DOHH2 (cell line): ENCODE data around the gene SP9.

Experiments used
- H3F3A ChIP-seq: fragments of 200-600 bp; sonication (generic), shearing (Covaris generic); 2 replicates; pipeline ENCODE4 v1.6.0; 2016; ENCODE audit warnings: antibody characterized with exemption, mild to moderate bottlenecking; ENCODE audit not compliant: control insufficient read depth, insufficient read depth
- H3K27ac ChIP-seq: fragments of 200-600 bp; sonication (generic); 2 replicates; pipeline ENCODE4 v1.5.1; 2014; ENCODE audit warnings: low read depth, mild to moderate bottlenecking, low read length, moderate library complexity
- H3K27me3 ChIP-seq: fragments of 200-600 bp; sonication (generic); 2 replicates; pipeline ENCODE4 v1.6.1; 2014; ENCODE audit warnings: mild to moderate bottlenecking, low read length, mixed read lengths; ENCODE audit not compliant: control insufficient read depth
- H3K36me3 ChIP-seq: fragments of 200-600 bp; sonication (generic); 2 replicates; pipeline ENCODE4 v1.6.1; 2014; ENCODE audit warnings: mild to moderate bottlenecking, low read length, moderate library complexity, mixed read lengths; ENCODE audit not compliant: control insufficient read depth
- H3K4me1 ChIP-seq: fragments of 200-600 bp; sonication (generic); 2 replicates; pipeline ENCODE4 v1.6.1; 2014; ENCODE audit warnings: mild to moderate bottlenecking, low read length, mixed read lengths; ENCODE audit not compliant: control insufficient read depth
- H3K4me2 ChIP-seq: fragments of 200-600 bp; sonication (generic); 2 replicates; pipeline ENCODE4 v1.6.0; 2014; ENCODE audit warnings: mild to moderate bottlenecking, low read length, moderate library complexity
- H3K4me3 ChIP-seq: fragments of 200-600 bp; sonication (generic); 2 replicates; pipeline ENCODE4 v1.5.1; 2014; ENCODE audit warnings: mild to moderate bottlenecking, low read length, mixed read lengths
- H3K79me2 ChIP-seq: fragments of 200-600 bp; sonication (generic); 2 replicates; pipeline ENCODE4 v1.6.1; 2014; ENCODE audit warnings: mild to moderate bottlenecking, low read length, mixed read lengths; ENCODE audit not compliant: control insufficient read depth
- H3K9me2 ChIP-seq: fragments of 200-600 bp; sonication (generic); replicated peaks from 2 replicates; pipeline ENCODE4 v1.6.1; 2014; ENCODE audit warnings: mild to moderate bottlenecking, low read length, mixed read lengths; ENCODE audit not compliant: control insufficient read depth
- H3K9me3 ChIP-seq: fragments of 200-600 bp; sonication (generic); 2 replicates; pipeline ENCODE4 v1.6.1; 2014; ENCODE audit warnings: antibody characterized with exemption, low read length, mixed read lengths; ENCODE audit not compliant: control insufficient read depth, insufficient read depth
- H4K20me1 ChIP-seq: fragments of 200-600 bp; sonication (generic); 2 replicates; pipeline ENCODE4 v1.6.0; 2014; ENCODE audit warnings: low read depth, mild to moderate bottlenecking, antibody characterized with exemption, low read length, moderate library complexity; ENCODE audit not compliant: control insufficient read depth, insufficient read depth
- EZH2phosphoT487 ChIP-seq: fragments of 200-600 bp; sonication (generic); IDR thresholded peaks from 2 replicates; pipeline ENCODE4 v1.6.1; 2017; ENCODE audit warnings: borderline replicate concordance, mild to moderate bottlenecking, antibody characterized with exemption, low read length, moderate library complexity, mixed read lengths
- TF ChIP-seq, protein P1 (sequence below): fragments of 200-600 bp; sonication (generic); IDR thresholded peaks from one replicate; pipeline ENCODE4 v1.5.1; 2014; ENCODE audit warnings: antibody characterized with exemption, mild to moderate bottlenecking, low read depth, low read length; ENCODE audit not compliant: poor library complexity, severe bottlenecking

The SP9 gene

DNA sequence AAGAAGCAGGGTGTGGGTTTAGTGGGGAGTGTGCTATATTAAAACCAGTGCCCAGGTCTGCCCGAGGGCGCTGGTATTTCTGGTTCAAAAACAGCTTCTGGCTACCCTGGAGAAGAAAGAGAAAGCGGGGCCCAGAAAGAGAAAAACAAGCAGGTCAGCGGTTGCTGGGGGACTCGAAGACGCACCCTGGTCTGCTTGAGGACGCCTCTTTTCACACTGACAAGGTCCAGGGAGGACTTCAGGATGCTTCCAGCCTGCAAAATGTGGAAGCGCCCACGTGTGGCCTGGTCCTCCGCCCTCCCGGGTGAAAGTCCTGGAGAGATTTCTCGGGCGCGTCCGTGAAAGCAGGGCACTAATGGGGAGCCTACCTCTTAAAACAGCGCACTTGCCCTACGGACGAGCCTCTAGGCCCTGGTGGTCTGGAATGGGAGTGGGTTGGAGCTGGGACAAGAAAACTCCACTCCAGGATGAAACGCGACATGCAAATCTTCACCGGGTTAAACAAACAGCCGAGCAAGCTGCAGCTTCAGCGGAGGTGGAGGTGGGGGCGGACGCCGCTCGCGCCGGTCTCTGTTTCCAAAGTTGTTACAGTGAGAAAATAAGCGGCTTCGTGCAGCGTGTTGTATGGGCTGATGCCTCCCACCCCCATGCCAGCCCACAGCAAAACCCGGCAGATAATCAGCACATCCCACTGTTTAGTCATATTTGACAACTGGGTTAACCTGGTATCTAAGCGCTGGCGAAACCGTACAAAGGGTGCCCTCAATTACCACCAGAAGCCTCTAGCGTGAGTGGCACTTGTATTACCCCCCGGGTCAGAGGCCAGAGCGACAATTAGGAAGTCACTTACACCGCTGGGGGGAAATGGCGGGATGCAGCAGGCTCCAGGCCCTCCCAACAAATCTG lies 1.1 kb upstream of the SP9 start:
- H3K4me3 ChIP-seq, result peak overlapping the region; percentile 33
- H3K79me2 ChIP-seq, result no peaks in the 10 kb centered on the region
- peaks cover 28% of the 10 kb centered on the region for H3K4me1 ChIP-seq
- H3K27ac ChIP-seq, result no peak overlapping the region
- H3K27me3 ChIP-seq, result peaks cover 83% of the 10 kb centered on the region
- H3K9me3 ChIP-seq, result no peaks in the 10 kb centered on the region
- TF ChIP-seq, protein P1, sequence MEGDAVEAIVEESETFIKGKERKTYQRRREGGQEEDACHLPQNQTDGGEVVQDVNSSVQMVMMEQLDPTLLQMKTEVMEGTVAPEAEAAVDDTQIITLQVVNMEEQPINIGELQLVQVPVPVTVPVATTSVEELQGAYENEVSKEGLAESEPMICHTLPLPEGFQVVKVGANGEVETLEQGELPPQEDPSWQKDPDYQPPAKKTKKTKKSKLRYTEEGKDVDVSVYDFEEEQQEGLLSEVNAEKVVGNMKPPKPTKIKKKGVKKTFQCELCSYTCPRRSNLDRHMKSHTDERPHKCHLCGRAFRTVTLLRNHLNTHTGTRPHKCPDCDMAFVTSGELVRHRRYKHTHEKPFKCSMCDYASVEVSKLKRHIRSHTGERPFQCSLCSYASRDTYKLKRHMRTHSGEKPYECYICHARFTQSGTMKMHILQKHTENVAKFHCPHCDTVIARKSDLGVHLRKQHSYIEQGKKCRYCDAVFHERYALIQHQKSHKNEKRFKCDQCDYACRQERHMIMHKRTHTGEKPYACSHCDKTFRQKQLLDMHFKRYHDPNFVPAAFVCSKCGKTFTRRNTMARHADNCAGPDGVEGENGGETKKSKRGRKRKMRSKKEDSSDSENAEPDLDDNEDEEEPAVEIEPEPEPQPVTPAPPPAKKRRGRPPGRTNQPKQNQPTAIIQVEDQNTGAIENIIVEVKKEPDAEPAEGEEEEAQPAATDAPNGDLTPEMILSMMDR, result no peak
- no peak for TF ChIP-seq EZH2phosphoT487
- peak overlapping the region; percentile 52 for H3K4me2 ChIP-seq
- peaks cover 10% of the 10 kb centered on the region for H3F3A ChIP-seq
- no peaks in the 10 kb centered on the region for H3K36me3 ChIP-seq
- no peaks in the 10 kb centered on the region for H4K20me1 ChIP-seq
- no peaks in the 10 kb centered on the region for H3K9me2 ChIP-seq

DNA sequence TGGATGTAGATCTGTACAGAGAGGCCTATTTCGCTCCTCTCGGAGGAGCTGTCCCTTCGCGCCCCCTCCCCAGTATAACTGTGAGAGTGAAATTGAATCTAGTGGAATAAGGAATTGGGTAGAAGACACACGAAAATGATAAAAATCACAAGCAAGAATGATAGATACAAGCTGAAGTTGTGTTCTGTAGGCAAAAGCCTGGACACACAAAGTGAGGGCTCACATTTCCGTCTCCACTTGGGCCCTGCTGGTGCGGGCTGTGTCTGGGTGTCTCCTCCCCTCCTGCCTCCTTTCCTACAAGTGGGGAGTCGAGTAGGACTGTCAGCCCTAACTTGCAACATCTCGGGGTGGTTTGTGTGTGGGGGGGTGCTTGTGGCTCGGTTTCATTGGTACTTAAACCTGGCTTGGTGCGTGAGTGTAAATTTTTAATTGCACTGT lies 457 bp upstream of the SP9 start:
- H3K9me2 ChIP-seq, result no peaks in the 10 kb centered on the region
- TF ChIP-seq EZH2phosphoT487, result no peak
- TF ChIP-seq, protein P1, result no peak
- no peaks in the 10 kb centered on the region for H4K20me1 ChIP-seq
- peak overlapping the region; percentile 33; the same call in 1 of the 2 replicates for H3K4me3 ChIP-seq
- H3K4me2 ChIP-seq, result peak overlapping the region; percentile 52
- peaks cover 12% of the 10 kb centered on the region for H3F3A ChIP-seq
- no peaks in the 10 kb centered on the region for H3K79me2 ChIP-seq
- H3K27me3 ChIP-seq, result peaks cover 84% of the 10 kb centered on the region
- no peaks in the 10 kb centered on the region for H3K36me3 ChIP-seq
- no peaks in the 10 kb centered on the region for H3K9me3 ChIP-seq
- H3K27ac ChIP-seq, result no peak overlapping the region
- peaks cover 32% of the 10 kb centered on the region for H3K4me1 ChIP-seq

DNA sequence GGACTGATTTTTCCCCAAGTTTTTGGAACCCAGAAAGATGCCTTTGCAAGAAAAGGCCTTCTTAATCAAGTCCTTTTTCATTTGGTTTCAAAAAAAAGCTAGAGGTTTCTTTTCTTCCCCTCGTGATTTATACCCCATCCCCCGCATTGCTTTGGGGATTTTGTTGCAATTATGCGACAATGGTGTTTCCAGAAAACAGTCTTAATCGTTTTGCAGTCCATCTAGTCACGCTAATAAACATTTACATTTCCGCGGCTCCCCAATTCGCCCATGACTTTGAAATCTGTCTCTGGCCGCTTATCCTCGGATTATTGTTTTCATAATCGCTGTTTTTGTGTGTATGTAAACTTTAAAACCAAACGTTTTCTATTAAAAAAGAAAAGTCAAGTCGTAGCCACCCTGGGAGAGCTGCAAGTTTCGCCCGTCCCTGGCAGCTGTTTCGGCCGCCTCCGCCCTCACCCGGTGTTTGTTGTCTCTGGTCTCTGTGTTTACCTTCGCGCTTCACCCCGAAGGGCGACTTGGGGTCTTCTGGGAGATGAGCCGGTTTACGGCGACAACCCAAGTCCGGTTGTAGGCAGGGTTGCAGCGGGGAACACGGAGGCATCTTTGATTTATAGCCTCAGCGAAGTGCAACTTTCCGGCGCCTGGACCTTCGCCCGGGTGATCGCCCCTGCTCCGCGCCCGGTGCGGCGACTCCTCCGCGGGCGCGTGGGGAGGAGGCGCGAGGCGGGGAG lies 667 bp downstream of the SP9 start:
- Histone ChIP-seq H3K4me1 (peaks cover 34% of the 10 kb centered on the region), H4K20me1 (no peaks in the 10 kb centered on the region), H3K27me3 (peaks cover 80% of the 10 kb centered on the region), H3K27ac (no peak overlapping the region), H3K36me3 (no peaks in the 10 kb centered on the region), H3K4me2 (no peak overlapping the region), H3K79me2 (no peaks in the 10 kb centered on the region), H3K9me2 (no peaks in the 10 kb centered on the region), H3K9me3 (no peaks in the 10 kb centered on the region), H3K4me3 (no peak overlapping the region), H3F3A (peaks cover 17% of the 10 kb centered on the region)
- TF ChIP-seq, protein P1, result no peak
- TF ChIP-seq EZH2phosphoT487, result no peak
